LNCaP clone FGC (cell line): Measurements from ENCODE around the gene PLXNC1.

Experiments used
- DNase-seq: peaks from one replicate; pipeline ENCODE4 v3.0.0-alpha.2; 2011; ENCODE audit warnings: low read depth
- H3K4me3 ChIP-seq: 2 replicates; pipeline ENCODE4 v1.5.1; 2011; ENCODE audit warnings: mild to moderate bottlenecking, low read depth, low read length, control low read depth
- TF ChIP-seq, protein P1 (sequence below): IDR thresholded peaks from 2 replicates; pipeline ENCODE4 v1.5.1; 2012; ENCODE audit warnings: mild to moderate bottlenecking; ENCODE audit not compliant: control insufficient read depth, insufficient read depth; ENCODE audit errors: extremely low read depth

Gene PLXNC1

DNA sequence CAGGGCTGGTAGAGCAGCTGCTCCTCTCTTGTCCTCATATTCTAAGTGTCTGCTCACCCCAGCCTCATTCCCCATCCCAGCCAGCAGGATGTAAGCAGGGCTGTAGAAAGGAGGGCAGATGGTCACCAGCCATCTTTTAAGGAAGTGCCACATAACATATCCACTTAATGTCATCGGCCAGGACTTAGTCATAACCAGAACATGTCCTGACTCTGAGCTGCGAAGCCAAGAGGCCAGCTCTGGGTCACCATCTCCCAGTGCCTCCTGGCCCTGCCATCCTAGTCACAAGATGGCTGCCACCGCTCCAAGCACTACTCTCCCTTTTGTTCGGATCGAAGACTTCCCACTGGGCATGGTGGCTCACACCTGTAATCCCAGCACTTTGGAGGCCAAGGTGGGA is 123.9 kb downstream of the PLXNC1 start:
- TF ChIP-seq, protein P1, sequence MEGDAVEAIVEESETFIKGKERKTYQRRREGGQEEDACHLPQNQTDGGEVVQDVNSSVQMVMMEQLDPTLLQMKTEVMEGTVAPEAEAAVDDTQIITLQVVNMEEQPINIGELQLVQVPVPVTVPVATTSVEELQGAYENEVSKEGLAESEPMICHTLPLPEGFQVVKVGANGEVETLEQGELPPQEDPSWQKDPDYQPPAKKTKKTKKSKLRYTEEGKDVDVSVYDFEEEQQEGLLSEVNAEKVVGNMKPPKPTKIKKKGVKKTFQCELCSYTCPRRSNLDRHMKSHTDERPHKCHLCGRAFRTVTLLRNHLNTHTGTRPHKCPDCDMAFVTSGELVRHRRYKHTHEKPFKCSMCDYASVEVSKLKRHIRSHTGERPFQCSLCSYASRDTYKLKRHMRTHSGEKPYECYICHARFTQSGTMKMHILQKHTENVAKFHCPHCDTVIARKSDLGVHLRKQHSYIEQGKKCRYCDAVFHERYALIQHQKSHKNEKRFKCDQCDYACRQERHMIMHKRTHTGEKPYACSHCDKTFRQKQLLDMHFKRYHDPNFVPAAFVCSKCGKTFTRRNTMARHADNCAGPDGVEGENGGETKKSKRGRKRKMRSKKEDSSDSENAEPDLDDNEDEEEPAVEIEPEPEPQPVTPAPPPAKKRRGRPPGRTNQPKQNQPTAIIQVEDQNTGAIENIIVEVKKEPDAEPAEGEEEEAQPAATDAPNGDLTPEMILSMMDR = no peak
- no peak for DNase-seq
- no peak overlapping the region for H3K4me3 ChIP-seq

GRCh38 chr12:94273272-94273671 is 124.9 kb downstream of the PLXNC1 start:
- TF ChIP-seq, protein P1 = no peak
- H3K4me3 ChIP-seq = no peak overlapping the region
- DNase-seq = no peak

DNA sequence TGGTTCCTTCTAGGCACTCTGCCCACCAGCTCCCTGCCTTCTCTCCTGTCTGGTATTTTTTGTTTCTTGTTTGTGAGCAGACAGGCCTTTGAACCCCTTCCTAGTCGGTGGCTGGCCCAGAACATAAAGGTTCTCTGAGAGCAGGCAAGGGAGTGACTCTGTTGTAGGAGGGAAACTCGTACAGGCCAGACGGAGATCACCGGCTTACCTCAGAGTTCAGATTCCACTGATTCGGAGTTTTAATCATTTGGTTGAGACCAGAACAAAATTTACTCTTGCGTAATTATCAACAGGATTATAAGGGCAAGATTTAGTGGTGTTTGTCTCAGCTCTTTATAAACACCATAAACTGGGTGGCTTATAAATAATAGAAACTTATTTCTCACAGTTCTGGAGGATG is 128.3 kb downstream of the PLXNC1 start:
- TF ChIP-seq, protein P1 = no peak
- no peak for DNase-seq
- no peak overlapping the region for H3K4me3 ChIP-seq

DNA sequence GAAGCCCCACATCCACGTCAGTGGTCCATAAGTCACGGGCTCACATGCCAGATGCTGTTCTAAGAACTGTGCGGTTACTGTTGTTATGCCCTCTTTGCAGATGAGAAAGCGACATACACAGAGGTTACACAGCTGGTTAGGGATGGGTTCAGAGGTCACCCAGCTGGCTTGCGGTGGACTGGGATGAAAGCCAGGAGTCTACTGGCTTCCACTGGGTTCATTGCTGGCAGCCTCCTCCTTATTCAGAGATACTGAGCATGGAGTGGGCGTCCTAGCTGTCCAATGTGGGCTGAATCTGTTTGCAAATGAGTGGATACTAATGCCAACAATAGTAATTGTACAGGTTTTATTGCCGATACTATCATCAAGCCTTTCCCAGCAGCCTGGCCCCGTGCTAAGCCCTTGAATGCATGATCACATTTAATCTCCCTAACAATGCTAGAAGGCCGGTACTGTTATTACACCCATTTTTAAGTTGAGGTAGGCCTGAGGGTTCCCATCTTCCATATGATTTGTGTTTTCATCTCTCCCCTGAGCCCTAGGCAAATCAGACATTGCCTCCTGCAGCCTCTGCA is 129.1 kb downstream of the PLXNC1 start:
- DNase-seq = no peak
- TF ChIP-seq, protein P1 = no peak
- no peak overlapping the region for H3K4me3 ChIP-seq

- no peak for DNase-seq
- TF ChIP-seq, protein P1 = no peak
- no peak overlapping the region for H3K4me3 ChIP-seq
These were observed 131.7 kb downstream of the PLXNC1 start for GRCh38 chr12:94280063-94280462.

DNA sequence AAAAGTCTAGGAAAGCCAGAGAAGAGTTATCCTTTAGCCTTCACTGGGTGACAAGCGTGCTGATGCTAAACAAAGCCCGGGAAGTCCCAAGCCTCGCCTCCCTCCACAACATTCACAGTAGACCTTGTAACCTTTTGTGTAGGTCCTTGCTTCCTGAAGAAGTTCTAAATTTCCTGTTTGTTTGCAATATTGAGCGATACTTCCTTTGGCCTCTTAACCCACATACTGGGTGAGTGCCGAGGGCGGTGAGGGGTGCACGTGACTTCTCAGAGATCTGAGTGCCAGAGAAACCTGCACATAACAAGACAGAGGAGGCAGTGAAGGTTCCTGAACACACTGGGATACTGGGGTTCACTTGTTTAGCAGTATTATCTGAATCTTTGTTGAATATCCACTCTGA is 134.3 kb downstream of the PLXNC1 start:
- DNase-seq = no peak
- TF ChIP-seq, protein P1 = no peak
- H3K4me3 ChIP-seq = no peak overlapping the region

DNA sequence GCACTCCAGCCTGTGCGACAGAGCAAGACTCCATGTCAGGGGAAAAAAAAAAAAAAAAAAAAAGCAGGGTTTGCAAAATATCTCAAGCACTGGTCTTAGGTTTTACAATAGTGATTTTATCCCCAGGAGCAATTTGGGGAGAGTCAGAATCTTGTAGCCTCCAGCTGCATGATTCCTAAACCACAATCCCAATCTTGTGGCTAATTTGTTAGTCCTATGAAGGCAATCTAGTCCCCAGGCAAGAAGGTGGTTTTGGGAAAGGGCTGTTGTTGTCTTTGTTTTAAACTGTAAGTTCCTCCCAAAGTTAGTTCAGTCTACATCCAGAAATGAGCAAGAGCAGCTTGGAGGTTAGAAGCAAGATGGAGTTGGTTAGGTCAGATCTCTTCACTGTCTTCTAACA is 135.7 kb downstream of the PLXNC1 start:
- no peak for DNase-seq
- TF ChIP-seq, protein P1 = no peak
- no peak overlapping the region for H3K4me3 ChIP-seq
